ENCODE measurements around the gene MRPS27.
"Not testable (repeated sequence)": the region's sequence is repeated elsewhere in the genome, so short reads cannot be mapped to it uniquely, and the experiment has no call there.

Gene MRPS27

GRCh38 chr5:72197393-72197792 lies 122.6 kb downstream of the MRPS27 start:
- no peak for DNase-seq

GRCh38 chr5:72195581-72195980 lies 124.5 kb downstream of the MRPS27 start:
- no peak for DNase-seq

GRCh38 chr5:72194846-72195245 lies 125.2 kb downstream of the MRPS27 start:
- DNase-seq = no peak

- DNase-seq = no peak
These were observed 128.6 kb downstream of the MRPS27 start for GRCh38 chr5:72191404-72191803.

- DNase-seq = no peak
These were observed 130.9 kb downstream of the MRPS27 start for GRCh38 chr5:72189146-72189545.

GRCh38 chr5:72188166-72188565 lies 131.9 kb downstream of the MRPS27 start:
- no peak for DNase-seq

GRCh38 chr5:72187388-72188075 lies 132.5 kb downstream of the MRPS27 start:
- no peak for DNase-seq

- no peak for DNase-seq
These were observed 134.3 kb downstream of the MRPS27 start for GRCh38 chr5:72185496-72186329.

GRCh38 chr5:72184408-72184807 lies 135.6 kb downstream of the MRPS27 start:
- DNase-seq = no peak

- no peak for DNase-seq
These were observed 136.9 kb downstream of the MRPS27 start for GRCh38 chr5:72183101-72183520.

- DNase-seq = no peak
These were observed 137.4 kb downstream of the MRPS27 start for GRCh38 chr5:72182686-72183085.

GRCh38 chr5:72180925-72181324 lies 139.1 kb downstream of the MRPS27 start:
- no peak for DNase-seq

GRCh38 chr5:72179816-72180440 lies 140.1 kb downstream of the MRPS27 start:
- no peak for DNase-seq

- DNase-seq = no peak
These were observed 140.8 kb downstream of the MRPS27 start for GRCh38 chr5:72179028-72179815.

GRCh38 chr5:72177538-72177937 lies 142.5 kb downstream of the MRPS27 start:
- no peak for DNase-seq

GRCh38 chr5:72172786-72173185 lies 147.3 kb downstream of the MRPS27 start:
- DNase-seq = no peak

GRCh38 chr5:72171667-72172066 lies 148.4 kb downstream of the MRPS27 start:
- no peak for DNase-seq

- not testable (repeated sequence) for DNase-seq
These were observed 148.9 kb downstream of the MRPS27 start for GRCh38 chr5:72171181-72171580.

GRCh38 chr5:72170101-72170500 lies 149.9 kb downstream of the MRPS27 start:
- DNase-seq = no peak

Measured in AML-193 (cell line).